Activated CD4-positive, alpha-beta T cell treated with anti-CD3 and anti-CD28 coated beads for 48 hours (primary cell): Measurements from ENCODE around the gene SLC3A2.
"Not testable (repeated sequence)": the region's sequence is repeated elsewhere in the genome, so short reads cannot be mapped to it uniquely, and the experiment has no call there.

ENCODE experiments used
- DNase-seq: peaks from one replicate; pipeline ENCODE4 v3.0.0-alpha.2; 2020

SLC3A2 gene

DNA sequence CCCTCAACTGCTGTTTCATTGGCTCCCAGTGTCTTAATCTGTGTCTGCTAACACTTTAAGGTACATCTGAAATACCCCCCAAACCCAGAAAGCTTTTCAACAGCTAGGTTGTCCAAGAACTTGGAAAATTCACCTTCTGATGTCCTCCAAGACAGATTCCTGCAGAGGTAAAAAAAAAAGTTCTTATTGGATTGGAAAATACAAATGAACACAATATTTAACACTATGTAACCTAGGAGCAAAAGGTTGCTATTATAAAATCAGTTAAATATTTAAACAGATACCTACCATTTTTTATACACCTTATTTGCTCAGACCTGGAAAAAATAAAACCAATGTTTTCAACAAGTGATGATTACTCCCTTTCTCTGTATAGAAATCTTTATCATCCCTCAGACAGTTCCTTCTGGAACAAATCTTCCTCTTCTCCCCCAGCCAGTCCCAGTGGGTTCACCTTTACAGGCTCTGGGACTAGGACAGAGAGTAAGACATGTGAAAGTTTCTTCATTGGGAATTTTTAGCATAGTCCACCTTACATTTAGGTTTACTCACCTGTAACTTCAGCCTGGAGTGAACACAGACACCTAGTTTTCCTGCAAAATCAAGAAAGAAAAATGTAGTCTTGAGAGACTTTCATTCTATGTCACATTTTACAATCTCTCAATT is 28.0 kb upstream of the SLC3A2 start:
- no peak for DNase-seq

DNA sequence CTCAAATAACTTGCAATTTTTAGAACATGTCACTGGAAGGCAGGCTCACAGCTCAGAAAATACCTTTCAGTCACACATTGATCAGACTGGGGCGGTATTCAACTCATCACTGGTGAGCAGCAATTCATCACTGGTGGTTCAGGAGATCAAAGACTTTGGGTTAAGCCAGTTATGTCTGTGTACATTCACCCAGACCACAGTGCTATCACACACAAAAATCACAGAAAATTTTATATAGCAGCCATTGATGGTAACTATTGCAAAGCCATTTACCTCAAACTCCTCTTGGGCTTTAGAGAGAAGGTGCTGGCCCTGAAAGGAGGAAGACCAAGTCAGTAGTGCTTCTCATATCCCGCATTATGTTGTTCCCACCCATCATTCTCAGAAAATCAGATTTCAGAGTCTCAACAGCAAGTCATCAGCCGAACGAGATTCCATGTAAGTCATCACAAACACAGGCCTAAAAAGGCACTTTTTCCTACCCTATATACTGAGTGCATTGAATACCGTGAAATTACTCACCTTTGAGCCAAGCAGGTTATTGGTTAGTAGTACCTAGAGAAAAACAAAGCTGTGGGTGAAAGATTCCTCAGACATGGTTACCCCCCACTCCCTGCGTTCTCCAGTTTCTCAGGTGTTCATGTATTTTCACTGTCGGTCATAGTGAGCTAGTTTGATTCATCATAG is 27.3 kb upstream of the SLC3A2 start:
- DNase-seq = peak; percentile 31

DNA sequence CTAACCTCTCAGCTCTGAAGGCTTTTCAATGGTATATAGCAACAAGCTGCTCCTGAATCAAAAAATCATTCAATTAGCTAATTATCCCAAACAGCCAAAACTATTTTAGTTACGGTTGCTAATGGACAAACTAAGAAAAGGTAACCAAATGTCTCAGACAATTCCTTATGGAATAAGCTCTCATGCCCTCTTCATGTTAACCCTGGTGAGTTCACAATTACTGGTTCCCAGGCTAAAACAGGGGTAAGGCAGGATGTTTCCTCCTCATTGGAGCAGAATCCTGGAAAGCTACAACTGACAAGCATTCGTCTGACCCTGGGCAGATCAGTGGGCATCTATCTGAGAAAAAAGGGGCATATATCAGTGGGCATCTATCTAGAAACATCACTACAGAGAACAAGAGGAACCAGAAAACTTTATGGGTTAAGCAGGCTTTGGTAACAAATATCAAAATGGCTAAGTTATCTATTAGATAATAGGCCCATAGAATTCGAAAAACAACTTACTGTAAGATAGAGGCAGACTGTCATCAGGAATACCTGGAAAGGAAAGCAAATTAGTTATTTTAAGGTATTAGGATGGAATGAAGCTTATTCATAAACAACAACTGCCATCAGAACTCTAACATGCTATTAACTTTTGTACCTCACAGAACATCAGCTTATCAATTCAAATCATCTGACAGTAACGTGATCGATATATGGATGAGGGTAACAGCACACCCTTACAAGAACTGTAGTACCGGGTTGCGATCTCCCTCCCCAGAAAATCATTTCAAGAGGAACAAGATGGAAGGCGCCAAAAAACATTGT is 26.5 kb upstream of the SLC3A2 start:
- DNase-seq = no peak

DNA sequence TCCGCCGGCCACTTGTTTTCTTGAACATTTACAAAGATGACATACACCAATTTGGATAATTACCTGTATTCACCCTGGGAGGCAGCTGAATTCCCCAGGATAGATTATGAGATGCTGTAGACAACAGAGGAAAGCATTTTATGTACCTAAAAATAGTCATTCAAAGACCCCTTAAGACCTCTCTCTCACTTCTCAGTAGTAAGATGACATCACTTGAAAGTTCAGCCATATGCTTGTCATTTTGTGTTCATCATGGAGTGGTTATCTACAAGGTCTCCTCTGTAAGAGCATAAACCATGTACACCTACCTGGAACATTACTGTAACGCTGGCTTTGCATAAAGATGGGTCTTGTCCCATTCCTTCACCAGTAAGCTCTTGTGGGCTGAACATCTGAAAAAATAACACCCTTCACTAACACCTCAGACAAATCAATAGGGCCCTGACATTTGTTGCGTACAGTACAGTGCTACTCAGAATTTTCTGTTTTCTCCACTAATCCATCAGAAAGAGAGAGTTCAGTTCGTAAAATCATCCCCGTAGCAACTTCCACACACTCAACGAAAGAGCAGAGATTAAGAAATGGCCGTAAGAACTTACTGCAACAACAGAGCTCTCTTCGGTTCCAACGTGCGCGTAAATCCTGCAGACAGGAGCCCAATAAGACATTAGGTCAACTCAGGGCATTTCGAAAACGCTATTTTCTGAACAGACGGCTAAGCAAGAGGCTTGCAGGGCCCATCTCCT is 25.7 kb upstream of the SLC3A2 start:
- DNase-seq = no peak

DNA sequence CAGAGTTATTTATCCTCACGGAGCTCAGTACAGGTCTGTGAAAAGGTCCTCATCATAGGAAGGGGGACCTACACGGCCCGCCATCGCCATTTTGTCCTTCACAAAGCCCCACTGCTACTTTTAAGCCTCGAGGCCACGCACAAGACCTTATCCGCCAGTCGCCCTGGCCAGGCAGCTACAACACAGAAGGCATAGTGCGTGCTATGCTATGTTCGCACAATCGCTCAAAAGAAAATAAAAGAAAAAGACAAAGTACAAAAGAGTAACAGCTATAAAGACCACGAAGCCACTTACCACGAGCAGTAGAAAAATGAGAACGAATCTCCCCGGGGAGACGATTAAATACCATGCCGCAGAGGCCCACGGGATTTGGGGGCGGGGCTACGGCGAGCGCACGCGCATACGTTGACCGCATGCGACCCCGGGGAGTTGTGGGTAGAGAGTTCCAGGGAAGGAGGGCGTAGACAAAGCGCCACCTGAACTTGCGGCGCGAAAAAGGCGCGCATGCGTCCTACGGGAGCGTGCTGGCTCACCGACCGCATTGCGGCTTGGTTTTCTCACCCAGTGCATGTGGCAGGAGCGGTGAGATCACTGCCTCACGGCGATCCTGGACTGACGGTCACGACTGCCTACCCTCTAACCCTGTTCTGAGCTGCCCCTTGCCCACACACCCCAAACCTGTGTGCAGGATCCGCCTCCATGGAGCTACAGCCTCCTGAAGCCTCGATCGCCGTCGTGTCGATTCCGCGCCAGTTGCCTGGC is 24.9 kb upstream of the SLC3A2 start:
- DNase-seq = peak; percentile 99

DNA sequence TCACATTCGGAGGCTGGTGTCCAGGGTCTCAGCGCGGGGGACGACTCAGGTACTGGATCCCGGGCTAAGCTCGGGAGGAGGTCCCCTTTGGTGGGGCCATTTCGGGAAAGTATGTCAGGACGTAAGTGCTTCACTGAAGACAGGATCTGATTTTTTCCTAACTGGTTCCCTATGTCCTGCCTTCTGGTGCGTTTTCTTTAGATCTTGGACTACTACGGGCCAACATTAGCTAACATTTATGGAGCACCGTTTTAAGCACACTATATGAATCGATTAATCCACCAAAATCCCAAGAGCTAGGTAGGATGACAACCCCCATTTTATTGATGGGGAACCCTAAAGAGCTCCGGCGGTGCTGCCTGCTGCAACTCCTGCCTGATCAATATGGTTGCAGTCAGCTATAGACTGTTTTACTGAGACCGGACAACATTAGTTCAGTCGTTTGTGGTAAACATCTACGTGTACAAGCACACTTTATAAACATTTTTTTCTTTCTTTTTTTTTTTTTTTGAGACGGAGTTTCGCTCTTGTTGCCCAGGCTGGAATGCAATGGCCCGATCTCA is 24.3 kb upstream of the SLC3A2 start:
- DNase-seq = no peak

DNA sequence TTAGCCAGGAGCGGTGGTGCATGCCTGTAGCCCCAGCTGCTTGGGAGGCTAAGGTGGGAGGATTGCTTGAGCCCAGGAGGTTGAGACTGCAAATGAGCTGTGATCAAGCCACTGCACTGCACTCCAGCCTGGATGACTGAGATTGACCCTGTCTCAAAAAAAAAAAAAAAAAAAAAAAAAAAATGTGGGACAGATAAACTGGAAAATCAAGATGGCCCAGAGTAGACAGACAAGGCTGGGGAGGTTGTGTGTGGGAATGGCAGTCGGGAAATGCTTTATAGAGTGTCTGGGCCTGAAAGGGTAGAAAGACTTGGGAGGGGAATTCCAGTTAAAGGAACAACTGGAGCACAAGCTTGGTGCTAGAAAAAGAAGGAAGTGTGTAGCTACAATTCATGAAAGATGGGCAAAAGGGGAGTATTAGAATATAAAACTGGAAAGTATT is 23.1 kb upstream of the SLC3A2 start:
- DNase-seq = no peak

DNA sequence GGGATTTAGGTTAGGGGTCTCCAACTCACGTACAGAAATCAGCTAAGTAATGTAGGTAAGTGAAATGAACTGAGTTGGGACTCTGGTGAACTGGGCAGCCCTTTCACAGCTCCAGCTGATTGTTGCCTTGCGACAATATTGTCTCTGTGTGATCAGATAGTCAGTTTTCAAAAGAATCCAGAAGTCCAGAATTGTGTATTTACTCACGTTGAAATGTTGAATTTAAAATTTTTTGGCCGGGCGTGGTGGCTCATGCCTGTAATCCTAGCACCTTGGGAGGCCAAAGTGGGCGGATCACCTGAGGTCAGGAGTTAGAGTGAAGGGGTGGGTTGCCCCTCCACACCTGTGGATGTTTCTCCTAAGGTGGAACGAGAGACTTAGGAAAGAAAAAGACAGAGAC is 22.5 kb upstream of the SLC3A2 start:
- DNase-seq = no peak

DNA sequence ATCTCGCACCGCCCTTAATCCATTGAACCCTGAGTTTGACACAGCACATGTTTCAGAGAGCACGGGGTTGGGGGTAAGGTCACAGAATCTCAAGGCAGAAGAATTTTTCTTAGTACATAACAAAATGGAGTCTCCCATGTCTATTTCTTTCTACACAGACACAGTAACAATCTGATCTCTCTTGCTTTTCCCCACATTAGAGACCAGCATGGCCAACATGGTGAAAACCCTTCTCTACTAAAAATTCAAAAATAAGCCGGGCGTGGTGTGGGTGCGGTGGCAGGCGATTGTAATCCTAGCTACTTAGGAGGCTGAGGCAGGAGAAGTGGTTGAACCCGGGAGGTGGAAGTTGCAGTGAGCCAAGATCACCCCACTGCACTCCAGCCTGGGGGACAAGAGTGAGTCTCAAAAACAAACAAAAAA is 21.4 kb upstream of the SLC3A2 start:
- not testable (repeated sequence) for DNase-seq

DNA sequence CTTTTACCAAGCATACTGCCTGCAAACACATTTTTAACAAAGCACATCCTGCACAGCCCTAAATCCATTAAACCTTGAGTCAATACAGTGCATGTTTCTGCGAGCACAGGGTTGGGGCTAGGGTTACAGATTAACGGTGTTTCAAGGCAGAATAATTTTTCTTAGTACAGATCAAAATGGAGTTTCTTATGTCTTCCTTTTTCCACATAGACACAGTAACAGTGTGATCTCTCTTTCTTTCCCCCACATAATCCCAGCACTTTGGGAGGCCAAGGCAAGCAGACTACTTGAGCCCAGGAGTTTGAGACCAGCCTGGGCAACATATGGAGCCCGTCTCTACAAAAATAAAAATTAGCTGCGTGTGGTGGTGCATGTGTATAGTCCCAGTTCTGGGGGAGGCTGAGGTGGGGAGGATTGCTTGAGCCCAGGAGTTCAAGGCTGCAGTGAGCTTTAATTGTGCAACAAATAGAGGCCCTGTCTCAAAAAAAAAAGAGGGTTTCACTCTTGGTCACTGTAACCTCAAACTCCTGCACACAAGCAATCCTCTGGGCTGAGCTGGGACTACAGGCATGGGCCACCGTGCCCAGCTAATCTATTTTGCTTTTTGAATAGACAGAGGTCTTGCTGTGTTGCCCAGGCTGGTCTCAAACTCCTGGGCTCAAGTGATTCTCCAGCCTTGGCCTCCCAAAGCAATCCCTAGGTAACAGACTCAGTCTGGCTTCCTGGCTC is 19.7 kb upstream of the SLC3A2 start:
- no peak for DNase-seq

DNA sequence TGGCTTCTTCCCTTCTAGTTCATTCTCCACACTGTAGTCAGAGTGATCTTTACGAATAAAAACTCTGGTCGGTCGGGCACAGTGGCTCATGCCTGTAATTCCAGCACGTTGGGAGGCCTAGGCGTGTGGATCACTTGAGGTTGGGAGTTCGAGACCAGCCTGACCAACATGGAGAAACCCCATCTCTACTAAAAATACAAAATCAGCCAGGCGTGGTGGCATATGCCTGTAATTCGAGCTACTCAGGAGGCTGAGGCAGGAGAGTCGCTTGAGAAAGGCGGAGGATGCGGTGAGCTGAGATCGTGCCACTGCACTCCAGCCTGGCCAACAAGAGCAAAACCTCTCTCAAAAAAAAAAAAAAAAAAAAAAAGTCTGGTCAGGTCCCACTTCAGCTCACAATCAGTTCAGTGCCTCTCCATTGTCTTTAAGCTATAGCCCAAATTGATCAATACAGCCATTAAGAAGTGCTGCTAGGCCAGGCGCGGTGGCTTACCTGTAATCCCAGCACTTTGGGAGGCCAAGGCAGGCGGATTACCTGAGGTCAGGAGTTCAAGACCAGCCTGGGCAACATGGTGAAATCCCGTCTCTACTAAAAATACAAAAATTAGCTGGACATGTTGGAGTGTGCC is 19.0 kb upstream of the SLC3A2 start:
- not testable (repeated sequence) for DNase-seq

DNA sequence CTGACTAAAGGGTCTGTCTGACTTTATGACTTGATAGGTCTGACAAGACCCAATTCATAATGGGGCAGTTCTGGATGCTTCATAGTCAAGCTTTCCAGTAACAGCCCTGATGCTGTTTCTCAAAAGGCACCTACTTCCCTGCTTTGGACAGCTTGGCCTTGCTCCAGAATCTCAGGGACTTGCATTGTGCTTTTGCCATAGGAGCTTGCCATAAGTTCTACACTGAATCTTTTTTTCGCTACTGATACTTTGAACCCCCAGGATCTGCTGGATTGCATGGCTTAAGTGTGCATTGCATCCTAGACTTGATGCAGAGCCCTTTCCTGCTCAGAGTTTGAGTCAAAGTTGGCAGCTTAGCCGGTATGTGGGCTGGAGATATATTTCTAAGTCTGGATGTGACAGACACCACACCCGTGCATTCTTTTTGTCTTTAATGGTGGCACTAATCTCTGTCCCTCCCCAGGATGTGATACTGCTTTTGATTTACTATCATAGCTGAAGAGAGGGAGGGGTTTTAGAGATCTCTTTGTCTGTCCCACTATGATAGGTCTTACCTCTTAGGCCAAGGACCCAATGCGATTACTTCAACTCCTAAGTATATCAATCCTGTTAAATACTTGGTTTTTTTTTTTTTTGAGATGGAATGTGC is 16.9 kb upstream of the SLC3A2 start:
- no peak for DNase-seq

DNA sequence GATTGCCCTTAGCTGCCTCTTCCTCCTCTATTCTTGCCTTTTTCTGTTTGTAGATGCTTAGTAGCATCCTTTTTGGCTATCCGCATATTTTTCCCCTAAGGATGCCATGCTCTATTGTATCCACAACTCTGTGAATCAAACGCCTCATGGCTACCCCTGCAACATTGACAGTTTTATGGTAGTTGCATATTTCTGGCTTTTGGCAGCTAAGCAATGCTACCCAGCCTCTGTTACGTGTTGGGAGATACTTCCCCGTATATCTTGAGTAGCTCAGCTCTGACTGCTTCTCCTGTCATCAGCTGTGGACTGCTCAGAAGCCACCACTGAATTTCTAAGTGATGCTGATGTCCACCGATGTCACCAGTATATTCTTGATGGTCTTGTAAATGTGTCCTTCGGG is 15.1 kb upstream of the SLC3A2 start:
- DNase-seq = no peak

DNA sequence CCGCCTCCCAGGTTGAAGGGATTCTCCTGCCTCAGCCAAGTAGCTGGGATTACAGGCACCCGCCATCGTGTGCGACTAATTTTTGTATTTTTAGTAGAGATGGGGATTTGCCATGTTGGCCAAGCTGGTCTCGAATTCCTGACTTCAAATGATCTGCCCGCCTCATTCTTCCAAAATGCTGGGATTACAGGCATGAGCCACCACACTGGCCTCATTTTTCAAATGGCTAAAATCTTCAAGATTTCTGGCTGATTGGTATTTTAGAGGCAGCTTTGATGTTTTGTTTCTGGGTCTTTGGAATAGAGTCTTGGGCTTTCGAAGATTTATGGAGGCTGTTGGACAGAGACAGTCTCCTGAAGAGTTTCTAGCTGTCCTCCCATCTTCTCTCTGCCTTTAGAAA is 5.8 kb upstream of the SLC3A2 start:
- DNase-seq = no peak

DNA sequence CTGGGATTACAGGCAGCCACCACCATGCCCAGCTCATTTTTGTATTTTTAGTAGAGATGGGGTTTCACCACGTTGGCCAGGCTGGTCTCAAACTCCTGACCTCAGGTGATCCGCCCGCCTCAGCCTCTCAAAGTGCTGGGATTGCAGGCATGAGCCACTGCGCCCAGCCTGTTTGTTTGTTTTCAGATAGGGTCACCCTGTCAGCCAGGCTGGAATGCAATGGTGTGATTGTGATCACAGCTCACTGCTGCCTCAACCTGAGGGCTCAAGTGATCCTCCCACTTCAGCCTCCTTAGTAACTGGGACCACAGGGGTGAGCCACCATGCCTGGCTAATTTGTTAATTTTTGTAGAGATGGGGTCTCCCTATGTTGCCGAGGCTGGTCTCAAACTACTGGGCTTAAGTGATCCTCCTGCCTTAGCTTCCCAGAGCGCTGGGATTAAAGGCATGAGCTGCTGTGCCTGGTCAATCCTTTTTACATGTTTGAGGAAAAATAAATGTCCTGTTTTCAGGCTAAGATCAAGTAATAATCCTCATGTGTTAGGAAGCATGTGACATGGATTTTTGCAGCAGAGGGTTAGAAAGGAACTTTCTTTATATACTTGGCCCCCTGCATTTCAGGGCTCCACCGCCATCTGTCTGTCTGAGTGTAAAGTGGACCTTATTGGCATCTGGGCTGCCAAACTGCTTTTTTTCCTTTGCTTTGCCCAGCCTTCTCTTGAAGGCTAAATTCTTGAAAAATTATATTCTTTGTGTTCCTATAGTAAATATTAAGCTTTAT is 4.8 kb upstream of the SLC3A2 start:
- DNase-seq = no peak

DNA sequence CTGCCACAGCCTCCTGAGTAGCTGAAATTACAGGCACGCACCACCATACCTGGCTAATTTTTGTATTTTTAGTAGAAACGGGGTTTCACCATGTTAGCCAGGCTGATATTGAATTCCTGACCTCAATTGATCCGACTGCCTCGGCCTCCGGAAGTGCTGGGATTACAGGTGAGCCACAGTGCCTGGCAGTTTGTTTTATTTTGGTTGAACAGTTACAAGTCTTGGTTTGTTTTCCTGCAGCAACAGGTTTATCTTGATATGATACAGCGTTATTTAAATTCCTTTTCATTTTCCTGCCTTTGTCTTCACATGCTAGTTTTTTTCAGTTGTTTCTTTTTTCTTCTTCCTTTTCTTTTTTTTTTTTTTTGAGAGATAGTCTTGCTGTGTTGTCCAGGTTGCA is 4.0 kb upstream of the SLC3A2 start:
- DNase-seq = no peak

DNA sequence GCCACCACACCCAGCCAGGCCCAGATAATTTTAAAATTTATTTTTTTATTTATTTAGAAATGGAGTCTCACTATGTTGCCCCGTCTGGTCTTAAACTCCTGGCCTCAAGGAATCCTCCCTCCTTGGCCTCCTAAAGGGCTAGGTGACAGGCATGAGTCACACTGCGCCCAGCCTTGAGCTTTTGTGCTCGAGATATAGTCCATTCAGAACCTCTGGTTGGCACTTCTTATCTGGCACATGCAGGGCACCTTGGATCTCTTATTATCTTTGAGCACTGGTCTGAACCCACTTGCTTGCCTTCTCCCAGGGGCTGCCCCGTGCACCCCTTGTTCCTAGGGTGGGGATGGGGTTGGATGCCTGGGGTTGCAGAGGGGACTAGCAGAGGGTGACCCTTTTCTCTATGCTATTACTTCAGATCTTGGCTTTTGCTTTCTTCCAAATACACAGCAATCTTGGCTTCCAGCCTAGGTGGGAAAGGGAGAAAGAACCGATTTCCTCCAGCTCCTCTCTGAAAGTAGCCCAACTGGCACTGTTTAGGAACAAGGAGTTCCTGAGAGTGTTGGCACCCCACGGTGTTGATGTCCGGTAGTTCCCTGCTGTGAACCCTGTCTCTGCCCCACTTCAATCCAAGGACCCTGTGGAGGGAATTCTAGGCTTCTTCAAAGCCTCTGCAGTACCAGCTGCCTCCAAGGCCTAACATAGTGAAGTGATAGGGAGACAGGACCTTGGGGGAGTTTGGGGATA is 1.3 kb upstream of the SLC3A2 start:
- no peak for DNase-seq

DNA sequence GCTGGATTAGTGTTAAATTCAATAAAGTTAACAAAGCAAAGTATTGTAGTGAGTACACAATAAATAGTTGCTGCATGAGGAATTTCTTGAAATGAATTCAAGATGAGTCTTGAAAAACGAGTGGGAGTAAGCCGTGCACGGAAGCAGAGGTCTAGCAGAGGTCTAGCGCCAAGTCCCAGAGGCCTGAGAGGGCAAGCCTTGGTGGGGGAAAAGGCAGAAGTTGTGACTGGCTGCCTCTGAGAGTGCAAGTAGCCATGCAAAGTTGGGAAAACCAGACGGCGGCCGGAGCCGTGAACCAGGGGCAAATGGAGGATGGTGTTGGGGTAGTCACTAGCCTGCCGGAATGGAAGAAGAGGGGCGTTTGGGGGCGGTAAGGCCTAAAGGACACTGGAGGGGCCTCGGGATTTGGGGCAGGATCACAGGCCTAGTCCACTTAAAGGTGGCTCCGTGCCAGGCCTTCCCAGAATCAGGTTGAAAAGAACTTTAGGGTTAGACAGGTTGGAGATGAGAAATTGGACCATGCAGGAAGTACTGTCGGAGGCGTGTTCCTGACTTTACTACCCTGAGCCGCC is 379 bp upstream of the SLC3A2 start:
- DNase-seq = peak; percentile 71
